ENCODE results near the gene SYMPK. TPM values are rescaled to one million over a fixed set of nuclear protein-coding genes. Genes with fewer than 3 reads are reported as not detected.

Gene SYMPK
- total and polyA plus RNA-seq, 4 donors = 22.4 to 98.6 (median 50.9) TPM

DNA sequence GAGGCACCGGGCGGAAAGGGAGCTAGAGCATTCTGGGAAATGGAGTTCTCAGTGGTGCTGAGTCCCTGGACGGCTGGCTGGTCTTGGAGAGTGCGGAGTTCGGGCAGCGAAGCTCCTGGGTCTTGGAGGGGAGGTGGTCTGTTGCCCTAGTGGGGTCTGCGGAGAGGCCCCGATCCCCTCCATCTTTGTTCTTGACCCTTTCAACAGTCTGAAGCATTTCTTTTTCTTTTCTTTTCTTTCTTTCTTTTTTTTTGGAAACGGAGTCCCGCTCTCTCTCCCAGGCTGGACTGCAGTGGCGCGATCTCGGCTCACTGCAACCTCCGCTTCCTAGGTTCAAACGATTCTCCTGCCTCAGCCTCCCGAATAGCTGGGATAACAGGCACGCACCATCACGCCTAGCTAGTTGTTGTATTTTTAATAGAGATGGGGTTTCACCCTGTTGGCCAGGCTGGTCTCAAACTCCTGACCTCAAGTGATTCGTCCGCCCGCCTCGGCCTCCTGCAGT is 440 bp upstream of the SYMPK start:
- H3K4me3 ChIP-seq (ENCODE audit: low read length in 2 of 2) = no peak overlapping the region
- H3K36me3 ChIP-seq (ENCODE audit: control insufficient read depth in 1 of 2, insufficient read depth in 2 of 2, low read length in 1 of 2) = no peaks in the 10 kb centered on the region
- 2 to 3% methylated on average over 22 of the region's 22 CpGs for WGBS, 2 donors
- intact Hi-C loops (cut with DNase I) = no loop called here
- ATAC-seq (ENCODE audit: low FRiP score) = no peak
- no peaks in the 10 kb centered on the region for H3K9me3 ChIP-seq (ENCODE audit: control insufficient read depth, low read length)
- no peak for DNase-seq
- H3K27ac ChIP-seq (ENCODE audit: low read depth in 1 of 2, low read length in 2 of 2) = no peak overlapping the region
- H3K4me1 ChIP-seq (ENCODE audit: control insufficient read depth in 1 of 2, insufficient read depth in 2 of 2, low read length in 2 of 2) = no peaks in the 10 kb centered on the region
- no peaks in the 10 kb centered on the region for H3K27me3 ChIP-seq (ENCODE audit: control insufficient read depth in 1 of 2, insufficient read depth in 2 of 2, low read length in 1 of 2)

DNA sequence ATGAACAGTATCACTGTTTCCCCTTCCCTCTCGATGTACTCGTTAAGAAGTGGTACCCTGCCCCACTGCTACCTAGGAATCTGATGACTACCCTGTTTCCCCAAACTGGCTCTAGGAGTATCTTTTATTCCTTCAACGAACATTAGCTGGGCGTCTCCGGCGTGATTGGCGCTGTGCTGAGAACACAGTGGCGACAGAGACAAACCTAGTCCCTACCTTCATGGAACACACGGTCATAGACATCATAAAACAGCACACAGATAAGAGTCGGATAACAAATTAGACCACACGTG is 730 bp downstream of the SYMPK start:
- ATAC-seq (ENCODE audit: low FRiP score) = no peak
- H3K36me3 ChIP-seq (ENCODE audit: control insufficient read depth in 1 of 2, insufficient read depth in 2 of 2, low read length in 1 of 2) = no peaks in the 10 kb centered on the region
- peak overlapping the region; percentile 59 to 81 for H3K4me3 ChIP-seq (ENCODE audit: low read length in 2 of 2)
- no peak for DNase-seq
- 0 to 1% methylated on average over 11 of the region's 11 CpGs for WGBS, 2 donors
- H3K4me1 ChIP-seq (ENCODE audit: control insufficient read depth in 1 of 2, insufficient read depth in 2 of 2, low read length in 2 of 2) = no peaks in the 10 kb centered on the region
- H3K27me3 ChIP-seq (ENCODE audit: control insufficient read depth in 1 of 2, insufficient read depth in 2 of 2, low read length in 1 of 2) = no peaks in the 10 kb centered on the region
- intact Hi-C loops (cut with DNase I) = no loop called here
- H3K27ac ChIP-seq (ENCODE audit: low read depth in 1 of 2, low read length in 2 of 2) = peak overlapping the region in 1 of 2 donors; percentile 93
- no peaks in the 10 kb centered on the region for H3K9me3 ChIP-seq (ENCODE audit: control insufficient read depth, low read length)

DNA sequence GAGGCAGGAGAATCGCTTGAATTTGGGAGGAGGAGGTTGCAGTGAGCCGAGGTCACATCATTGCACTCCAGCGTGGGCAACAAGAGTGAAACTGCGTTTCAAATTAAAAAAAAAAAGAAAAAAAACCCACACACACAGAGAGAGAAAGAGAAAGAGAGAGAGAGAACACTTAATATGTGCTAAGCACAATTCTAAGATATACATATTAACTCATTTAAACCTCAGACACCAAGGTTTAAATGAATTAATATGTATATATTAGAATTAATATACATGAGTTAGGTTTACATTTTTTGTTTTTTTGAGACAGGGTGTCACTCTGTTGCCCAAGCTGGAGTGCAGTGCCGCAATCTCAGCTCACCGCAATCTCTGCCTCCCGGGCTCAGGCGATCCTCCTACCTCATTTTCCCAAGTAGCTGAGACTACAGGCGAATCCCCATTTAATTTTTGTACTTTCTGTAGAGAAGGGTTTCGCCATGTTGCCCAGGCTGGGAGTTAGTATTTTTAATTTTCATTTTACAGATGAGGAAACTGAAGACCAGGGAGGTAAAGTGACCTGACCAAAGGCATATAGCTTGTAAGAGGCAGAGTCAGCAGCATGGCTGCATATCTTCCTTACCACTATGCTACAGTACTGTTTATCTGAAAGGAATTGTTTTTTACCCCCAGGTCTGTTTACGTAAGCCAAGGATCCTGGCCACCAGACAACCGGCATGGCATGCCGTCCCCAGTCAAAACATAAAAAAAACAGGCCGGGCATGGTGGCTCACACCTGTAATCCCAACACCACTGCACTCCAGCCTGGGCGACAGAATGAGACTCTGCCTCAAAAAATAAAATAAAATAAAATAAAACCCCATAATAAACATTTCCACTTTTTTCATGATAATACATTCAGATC is 2.3 kb downstream of the SYMPK start:
- 81 to 87% methylated on average over 15 of the region's 15 CpGs for WGBS, 2 donors
- intact Hi-C loops (cut with DNase I) = no loop called here
- H3K27ac ChIP-seq (ENCODE audit: low read depth in 1 of 2, low read length in 2 of 2) = no peak overlapping the region
- DNase-seq (no peak), ATAC-seq (ENCODE audit: low FRiP score) (no peak)
- H3K27me3 ChIP-seq (ENCODE audit: control insufficient read depth in 1 of 2, insufficient read depth in 2 of 2, low read length in 1 of 2) = no peaks in the 10 kb centered on the region
- no peak overlapping the region for H3K4me3 ChIP-seq (ENCODE audit: low read length in 2 of 2)
- no peaks in the 10 kb centered on the region for H3K36me3 ChIP-seq (ENCODE audit: control insufficient read depth in 1 of 2, insufficient read depth in 2 of 2, low read length in 1 of 2)
- no peaks in the 10 kb centered on the region for H3K4me1 ChIP-seq (ENCODE audit: control insufficient read depth in 1 of 2, insufficient read depth in 2 of 2, low read length in 2 of 2)
- H3K9me3 ChIP-seq (ENCODE audit: control insufficient read depth, low read length) = no peaks in the 10 kb centered on the region

DNA sequence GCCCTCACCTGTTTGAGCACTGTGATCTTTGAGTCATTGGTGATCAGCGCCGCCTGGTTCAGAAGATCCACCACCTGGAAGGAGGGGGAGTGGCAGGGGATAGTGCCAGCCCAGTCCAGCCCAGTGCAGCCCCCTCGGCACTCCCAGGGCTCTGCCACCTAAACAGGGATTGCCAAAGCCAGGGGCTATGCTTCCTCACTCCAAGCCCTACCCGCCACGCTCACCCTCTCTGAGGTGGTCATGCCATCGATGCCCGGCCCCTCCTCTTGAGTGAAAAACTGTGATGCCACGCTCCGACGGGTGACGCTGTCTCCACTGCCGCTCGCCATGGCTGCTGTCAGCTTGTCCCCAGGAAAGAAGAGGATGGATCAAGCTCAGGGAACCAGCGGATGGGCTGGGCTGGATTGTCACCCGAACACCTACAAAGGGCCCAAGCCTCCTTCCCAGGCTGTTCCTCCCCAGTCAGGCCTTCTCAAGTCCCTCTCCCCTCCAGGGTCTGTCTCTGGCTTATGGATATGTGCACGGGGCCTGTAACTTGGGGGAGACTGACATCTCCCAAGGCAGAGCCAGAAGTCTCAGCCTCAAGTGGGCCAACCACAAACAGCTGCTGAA is 8.7 kb downstream of the SYMPK start:
- Histone ChIP-seq H3K27me3 (ENCODE audit: control insufficient read depth in 1 of 2, insufficient read depth in 2 of 2, low read length in 1 of 2) (no peaks in the 10 kb centered on the region), H3K36me3 (ENCODE audit: control insufficient read depth in 1 of 2, insufficient read depth in 2 of 2, low read length in 1 of 2) (peaks cover 2 to 8% of the 10 kb centered on the region in 2 donors), H3K4me3 (ENCODE audit: low read length in 2 of 2) (no peak overlapping the region), H3K9me3 (ENCODE audit: control insufficient read depth, low read length) (no peaks in the 10 kb centered on the region), H3K27ac (ENCODE audit: low read depth in 1 of 2, low read length in 2 of 2) (no peak overlapping the region), H3K4me1 (ENCODE audit: control insufficient read depth in 1 of 2, insufficient read depth in 2 of 2, low read length in 2 of 2) (no peaks in the 10 kb centered on the region)
- ATAC-seq (ENCODE audit: low FRiP score) (peak; percentile 47), DNase-seq (no peak)
- intact Hi-C loops (cut with DNase I) = loop anchor here in 1 of 2 donors (5.0 kb wide), 1 partner anchor 42 kb away; no protein-coding TSS in a partner anchor
- 87 to 95% methylated on average over 16 of the region's 16 CpGs for WGBS, 2 donors

DNA sequence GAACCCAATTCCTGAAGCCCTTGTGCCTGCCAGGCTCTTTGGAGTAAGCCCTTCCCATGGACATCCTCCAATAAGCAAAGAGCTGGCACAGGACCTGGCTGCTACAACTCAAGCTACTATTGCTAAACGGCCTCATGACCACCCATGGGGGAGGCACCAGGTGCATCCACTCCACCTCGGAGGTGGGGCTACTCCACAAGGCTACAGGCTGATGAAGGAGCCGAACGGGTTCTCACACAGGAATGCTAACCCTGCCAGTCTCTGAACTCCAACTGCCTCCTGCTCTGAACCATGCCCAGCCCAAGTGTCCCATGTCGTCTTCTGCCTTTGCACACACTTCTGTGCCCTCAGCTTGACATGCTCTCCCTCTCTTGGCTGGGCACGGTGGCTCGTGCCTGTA is 10.0 kb downstream of the SYMPK start:
- ATAC-seq (ENCODE audit: low FRiP score) (no peak), DNase-seq (no peak)
- WGBS, 2 donors = 73 to 79% methylated on average over 7 of the region's 7 CpGs
- no peak overlapping the region for H3K27ac ChIP-seq (ENCODE audit: low read depth in 1 of 2, low read length in 2 of 2)
- H3K9me3 ChIP-seq (ENCODE audit: control insufficient read depth, low read length) = no peaks in the 10 kb centered on the region
- intact Hi-C loops (cut with DNase I) = loop anchor here in 1 of 2 donors (5.0 kb wide), 1 partner anchor 41 kb away; no protein-coding TSS in a partner anchor
- no peaks in the 10 kb centered on the region for H3K4me1 ChIP-seq (ENCODE audit: control insufficient read depth in 1 of 2, insufficient read depth in 2 of 2, low read length in 2 of 2)
- no peaks in the 10 kb centered on the region for H3K27me3 ChIP-seq (ENCODE audit: control insufficient read depth in 1 of 2, insufficient read depth in 2 of 2, low read length in 1 of 2)
- no peak overlapping the region for H3K4me3 ChIP-seq (ENCODE audit: low read length in 2 of 2)
- H3K36me3 ChIP-seq (ENCODE audit: control insufficient read depth in 1 of 2, insufficient read depth in 2 of 2, low read length in 1 of 2) = peaks cover 2 to 11% of the 10 kb centered on the region in 2 donors

GRCh38 chr19:45852145-45852750 is 10.7 kb downstream of the SYMPK start:
- Histone ChIP-seq H3K4me1 (ENCODE audit: control insufficient read depth in 1 of 2, insufficient read depth in 2 of 2, low read length in 2 of 2) (no peaks in the 10 kb centered on the region), H3K4me3 (ENCODE audit: low read length in 2 of 2) (no peak overlapping the region), H3K9me3 (ENCODE audit: control insufficient read depth, low read length) (no peaks in the 10 kb centered on the region), H3K36me3 (ENCODE audit: control insufficient read depth in 1 of 2, insufficient read depth in 2 of 2, low read length in 1 of 2) (peaks cover 2 to 17% of the 10 kb centered on the region in 2 donors), H3K27me3 (ENCODE audit: control insufficient read depth in 1 of 2, insufficient read depth in 2 of 2, low read length in 1 of 2) (no peaks in the 10 kb centered on the region), H3K27ac (ENCODE audit: low read depth in 1 of 2, low read length in 2 of 2) (no peak overlapping the region)
- ATAC-seq (ENCODE audit: low FRiP score) = no peak
- intact Hi-C loops (cut with DNase I) = loop anchor here in 1 of 2 donors (5.0 kb wide), 1 partner anchor 40 kb away; no protein-coding TSS in a partner anchor
- 88 to 95% methylated on average over 10 of the region's 10 CpGs for WGBS, 2 donors
- no peak for DNase-seq

DNA sequence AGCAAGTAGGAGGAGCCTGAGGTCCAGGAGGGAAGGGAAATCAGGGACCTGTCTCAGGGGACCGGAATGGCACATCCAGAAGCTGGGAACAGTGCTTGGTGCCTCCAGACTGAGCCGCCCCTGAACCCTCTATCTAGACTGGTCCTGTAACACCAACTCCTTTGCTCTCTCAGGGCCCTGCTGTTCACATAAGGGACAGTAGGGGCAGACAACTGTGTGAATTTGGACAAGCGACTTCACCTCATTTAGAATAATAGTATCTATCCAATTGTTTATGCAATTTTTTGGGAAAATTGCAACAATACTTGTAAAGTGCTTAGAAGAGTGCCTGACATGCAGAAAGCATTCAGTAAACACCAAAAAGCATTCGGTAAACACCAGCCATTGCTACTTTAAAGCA is 14.0 kb downstream of the SYMPK start:
- Histone ChIP-seq H3K4me3 (ENCODE audit: low read length in 2 of 2) (no peak overlapping the region), H3K4me1 (ENCODE audit: control insufficient read depth in 1 of 2, insufficient read depth in 2 of 2, low read length in 2 of 2) (no peaks in the 10 kb centered on the region), H3K36me3 (ENCODE audit: control insufficient read depth in 1 of 2, insufficient read depth in 2 of 2, low read length in 1 of 2) (peaks cover 2 to 15% of the 10 kb centered on the region in 2 donors), H3K9me3 (ENCODE audit: control insufficient read depth, low read length) (no peaks in the 10 kb centered on the region), H3K27ac (ENCODE audit: low read depth in 1 of 2, low read length in 2 of 2) (no peak overlapping the region), H3K27me3 (ENCODE audit: control insufficient read depth in 1 of 2, insufficient read depth in 2 of 2, low read length in 1 of 2) (no peaks in the 10 kb centered on the region)
- DNase-seq (no peak), ATAC-seq (ENCODE audit: low FRiP score) (no peak)
- WGBS, 2 donors = 88 to 89% methylated on average over 4 of the region's 4 CpGs
- intact Hi-C loops (cut with DNase I) = no loop called here

DNA sequence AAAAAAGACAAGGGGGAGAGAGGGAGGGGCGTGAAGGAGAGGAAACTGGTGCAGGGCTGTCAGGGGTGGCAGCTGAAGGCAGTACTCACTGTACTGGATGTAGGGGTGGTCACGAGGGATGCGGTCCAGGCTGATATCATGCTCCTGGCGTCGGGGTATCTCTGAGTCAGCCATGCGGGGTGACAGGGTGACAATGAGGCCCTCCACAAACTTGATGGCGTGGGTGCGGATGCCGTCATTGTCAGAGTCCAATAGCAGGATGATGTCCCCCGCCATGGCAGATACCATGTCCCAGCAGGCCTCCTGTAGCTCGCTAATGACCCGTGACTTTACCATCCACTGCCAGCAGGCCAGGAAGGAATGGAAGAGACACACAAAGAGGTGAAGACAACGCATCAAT is 15.3 kb downstream of the SYMPK start:
- no peaks in the 10 kb centered on the region for H3K9me3 ChIP-seq (ENCODE audit: control insufficient read depth, low read length)
- H3K4me3 ChIP-seq (ENCODE audit: low read length in 2 of 2) = no peak overlapping the region
- H3K4me1 ChIP-seq (ENCODE audit: control insufficient read depth in 1 of 2, insufficient read depth in 2 of 2, low read length in 2 of 2) = no peaks in the 10 kb centered on the region
- DNase-seq (no peak), ATAC-seq (ENCODE audit: low FRiP score) (no peak)
- no peak overlapping the region for H3K27ac ChIP-seq (ENCODE audit: low read depth in 1 of 2, low read length in 2 of 2)
- peaks cover 11 to 18% of the 10 kb centered on the region in 2 donors for H3K36me3 ChIP-seq (ENCODE audit: control insufficient read depth in 1 of 2, insufficient read depth in 2 of 2, low read length in 1 of 2)
- WGBS, 2 donors = 89 to 90% methylated on average over 13 of the region's 13 CpGs
- intact Hi-C loops (cut with DNase I) = no loop called here
- H3K27me3 ChIP-seq (ENCODE audit: control insufficient read depth in 1 of 2, insufficient read depth in 2 of 2, low read length in 1 of 2) = no peaks in the 10 kb centered on the region
